H1 (cell line): ENCODE results near the gene PHKG2.

Source experiments
- MAFK ChIP-seq: IDR thresholded peaks from 2 replicates; pipeline ENCODE4 v1.6.1; 2012; ENCODE audit warnings: low read depth, mild to moderate bottlenecking, improper control_type of control experiment, low read length
- POLR2AphosphoS5 ChIP-seq: IDR thresholded peaks from 2 replicates; pipeline ENCODE4 v1.6.1; 2011; ENCODE audit warnings: low read depth, low read length
- SP2 ChIP-seq: IDR thresholded peaks from 2 replicates; pipeline ENCODE4 v1.6.1; 2012; ENCODE audit warnings: mild to moderate bottlenecking, low read length, inconsistent platforms
- TF ChIP-seq, protein P1 (sequence below): IDR thresholded peaks from 2 replicates; pipeline ENCODE4 v1.6.1; 2012; ENCODE audit warnings: low read length, inconsistent platforms
- TF ChIP-seq, protein P2 (sequence below), 3 experiments: IDR thresholded peaks; 1 replicate in 2 of 3; 2 replicates in 1 of 3; pipeline versions ENCODE4 v1.5.1 to v1.6.1; 2011; ENCODE audit warnings: low read length in 3 of 3, mild to moderate bottlenecking in 3 of 3, inconsistent platforms in 2 of 3, low read depth in 1 of 3, moderate library complexity in 1 of 3; ENCODE audit not compliant: insufficient read depth in 1 of 3; ENCODE audit errors: control extremely low read depth in 1 of 3
- TF ChIP-seq, protein P3 (sequence below): IDR thresholded peaks from 2 replicates; pipeline ENCODE4 v1.6.1; 2011; ENCODE audit warnings: low read length, improper control_type of control experiment

DNA sequence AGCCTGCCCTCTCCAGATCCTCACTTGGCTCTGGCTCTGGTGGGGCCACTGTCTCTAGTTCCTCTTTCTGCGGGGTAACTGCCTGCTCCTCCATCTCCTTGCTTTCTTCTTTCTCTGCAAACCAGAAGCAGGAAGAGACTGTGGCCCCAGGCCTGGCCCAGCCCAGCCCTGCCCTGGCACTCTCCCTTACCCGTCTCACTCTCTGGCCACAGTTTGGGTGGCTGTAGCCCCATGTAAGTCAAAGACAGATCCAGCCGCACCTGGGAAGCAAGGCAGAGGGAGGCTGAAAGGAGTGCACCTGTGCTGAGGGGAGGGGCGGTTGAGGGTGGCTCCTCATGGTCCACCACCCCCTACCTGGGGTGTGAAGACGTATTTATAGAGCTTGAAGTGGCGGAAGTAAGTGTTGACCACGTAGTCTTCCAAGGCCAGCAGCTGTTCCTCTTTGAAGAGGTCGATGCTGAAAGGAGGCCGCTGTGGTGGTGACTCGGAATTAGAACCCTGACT is 10.8 kb downstream of the PHKG2 start:
- no peak for TF ChIP-seq SP2
- no peak for TF ChIP-seq POLR2AphosphoS5
- TF ChIP-seq, protein P1, sequence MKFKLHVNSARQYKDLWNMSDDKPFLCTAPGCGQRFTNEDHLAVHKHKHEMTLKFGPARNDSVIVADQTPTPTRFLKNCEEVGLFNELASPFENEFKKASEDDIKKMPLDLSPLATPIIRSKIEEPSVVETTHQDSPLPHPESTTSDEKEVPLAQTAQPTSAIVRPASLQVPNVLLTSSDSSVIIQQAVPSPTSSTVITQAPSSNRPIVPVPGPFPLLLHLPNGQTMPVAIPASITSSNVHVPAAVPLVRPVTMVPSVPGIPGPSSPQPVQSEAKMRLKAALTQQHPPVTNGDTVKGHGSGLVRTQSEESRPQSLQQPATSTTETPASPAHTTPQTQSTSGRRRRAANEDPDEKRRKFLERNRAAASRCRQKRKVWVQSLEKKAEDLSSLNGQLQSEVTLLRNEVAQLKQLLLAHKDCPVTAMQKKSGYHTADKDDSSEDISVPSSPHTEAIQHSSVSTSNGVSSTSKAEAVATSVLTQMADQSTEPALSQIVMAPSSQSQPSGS, result no peak
- TF ChIP-seq, protein P2, sequence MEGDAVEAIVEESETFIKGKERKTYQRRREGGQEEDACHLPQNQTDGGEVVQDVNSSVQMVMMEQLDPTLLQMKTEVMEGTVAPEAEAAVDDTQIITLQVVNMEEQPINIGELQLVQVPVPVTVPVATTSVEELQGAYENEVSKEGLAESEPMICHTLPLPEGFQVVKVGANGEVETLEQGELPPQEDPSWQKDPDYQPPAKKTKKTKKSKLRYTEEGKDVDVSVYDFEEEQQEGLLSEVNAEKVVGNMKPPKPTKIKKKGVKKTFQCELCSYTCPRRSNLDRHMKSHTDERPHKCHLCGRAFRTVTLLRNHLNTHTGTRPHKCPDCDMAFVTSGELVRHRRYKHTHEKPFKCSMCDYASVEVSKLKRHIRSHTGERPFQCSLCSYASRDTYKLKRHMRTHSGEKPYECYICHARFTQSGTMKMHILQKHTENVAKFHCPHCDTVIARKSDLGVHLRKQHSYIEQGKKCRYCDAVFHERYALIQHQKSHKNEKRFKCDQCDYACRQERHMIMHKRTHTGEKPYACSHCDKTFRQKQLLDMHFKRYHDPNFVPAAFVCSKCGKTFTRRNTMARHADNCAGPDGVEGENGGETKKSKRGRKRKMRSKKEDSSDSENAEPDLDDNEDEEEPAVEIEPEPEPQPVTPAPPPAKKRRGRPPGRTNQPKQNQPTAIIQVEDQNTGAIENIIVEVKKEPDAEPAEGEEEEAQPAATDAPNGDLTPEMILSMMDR (IDR thresholded peaks at IDR 0.05; ENCODE audit: control extremely low read depth in 1 of 3, insufficient read depth in 1 of 3, low read depth in 1 of 3, low read length in 3 of 3), result no peak
- TF ChIP-seq MAFK, result no peak
- TF ChIP-seq, protein P3, sequence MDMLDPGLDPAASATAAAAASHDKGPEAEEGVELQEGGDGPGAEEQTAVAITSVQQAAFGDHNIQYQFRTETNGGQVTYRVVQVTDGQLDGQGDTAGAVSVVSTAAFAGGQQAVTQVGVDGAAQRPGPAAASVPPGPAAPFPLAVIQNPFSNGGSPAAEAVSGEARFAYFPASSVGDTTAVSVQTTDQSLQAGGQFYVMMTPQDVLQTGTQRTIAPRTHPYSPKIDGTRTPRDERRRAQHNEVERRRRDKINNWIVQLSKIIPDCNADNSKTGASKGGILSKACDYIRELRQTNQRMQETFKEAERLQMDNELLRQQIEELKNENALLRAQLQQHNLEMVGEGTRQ, result no peak
